ENCODE data around the gene FANCI. TPM values are rescaled to one million over a fixed set of nuclear protein-coding genes. Genes with fewer than 3 reads are reported as not detected.

FANCI gene
- total and polyA plus RNA-seq, 2 of the 13 experiments (the other 11 are each of a cell fraction or from before 2014, with no cell fraction given): 15.7 to 68.8 TPM

GRCh38 chr15:89321521-89322410 lies 78.0 kb downstream of the FANCI start (continued):
- no peak for TF ChIP-seq ZNF569 (CRISPR knock-in tag; IDR thresholded peaks at IDR 0.05; ENCODE audit: borderline replicate concordance)
- no peak for TF ChIP-seq BRCA1 (CRISPR knock-in tag; IDR thresholded peaks at IDR 0.05)
- no peak for TF ChIP-seq ZNF512 (CRISPR knock-in tag; IDR thresholded peaks at IDR 0.05)
- TF ChIP-seq CEBPB (IDR thresholded peaks at IDR 0.05; ENCODE audit: borderline replicate concordance, low read depth, low read length): no peak
- TF ChIP-seq KDM5A (IDR thresholded peaks at IDR 0.05; ENCODE audit: borderline replicate concordance, low read length): no peak
- peak; percentile 47; the same call in 1 of the 2 replicates for TF ChIP-seq BCL3 (CRISPR knock-in tag; IDR thresholded peaks at IDR 0.05)
- no peak for TF ChIP-seq NFE2L1 (CRISPR knock-in tag; IDR thresholded peaks at IDR 0.05; ENCODE audit: borderline replicate concordance)
- TF ChIP-seq LCORL (IDR thresholded peaks at IDR 0.05): no peak
- TF ChIP-seq LCORL (CRISPR knock-in tag; IDR thresholded peaks at IDR 0.05): peak; percentile 77; the same call in 1 of the 2 replicates
- TF ChIP-seq MLX (CRISPR knock-in tag; IDR thresholded peaks at IDR 0.05): no peak
- no peak for TF ChIP-seq ZNF770 (CRISPR knock-in tag; IDR thresholded peaks at IDR 0.05)
- no peak for TF ChIP-seq ZNF879 (CRISPR knock-in tag; IDR thresholded peaks at IDR 0.05)
- no peak for TF ChIP-seq ZNF343 (CRISPR knock-in tag; IDR thresholded peaks at IDR 0.05)
- no peak for TF ChIP-seq HES4 (CRISPR knock-in tag; IDR thresholded peaks at IDR 0.05; ENCODE audit: borderline replicate concordance)
- no peak for TF ChIP-seq PAF1 (CRISPR knock-in tag; IDR thresholded peaks at IDR 0.05)
- no peak for TF ChIP-seq PLSCR1 (CRISPR knock-in tag; IDR thresholded peaks at IDR 0.05; ENCODE audit: borderline replicate concordance)
- TF ChIP-seq SIN3B (IDR thresholded peaks at IDR 0.05; ENCODE audit: low read length): no peak
- TF ChIP-seq ZNF501 (CRISPR knock-in tag; IDR thresholded peaks at IDR 0.05): no peak
- no peak for TF ChIP-seq KDM1A (CRISPR knock-in tag; IDR thresholded peaks at IDR 0.05)

All from HepG2 (cell line).